MG63 (cell line): Measurements from ENCODE around the gene ALPK3. TPM values are rescaled to one million over a fixed set of nuclear protein-coding genes. Genes with fewer than 3 reads are reported as not detected.

Source experiments
- total RNA-seq: library from RNA; depleted of rRNA; stranded (reverse); fragments of >200 nt; shearing (Covaris generic); gene quantifications from 2 replicates; pipeline ENCODE4 v1.2.3, GENCODE V29; 2014; ENCODE audit warnings: low replicate concordance; rRNA removed

The ALPK3 gene
- total RNA-seq, 1 experiment from 2014 or later = 1.1 TPM

Other genes with a start within 250 kb of the ALPK3 start
- gene ZSCAN2, start 216.3 kb upstream of the ALPK3 start, total RNA-seq = 6.9 and 11.0 TPM in 2 replicates
- gene WDR73, start 163.1 kb upstream of the ALPK3 start, total RNA-seq = 34.2 and 34.3 TPM in 2 replicates
- 0.25 TPM in 1 of 2 replicates, not detected in the other for gene NMB, start 159.2 kb upstream of the ALPK3 start, total RNA-seq
- 294 and 550 TPM in 2 replicates for gene SEC11A, start 101.2 kb upstream of the ALPK3 start, total RNA-seq
- gene ZNF592, start 68.8 kb upstream of the ALPK3 start, total RNA-seq = 2.6 and 4.6 TPM in 2 replicates
- not detected in 2 replicates for gene SLC28A1, start 67.3 kb downstream of the ALPK3 start, total RNA-seq
- 7.9 and 12.5 TPM in 2 replicates for gene PDE8A, start 164.5 kb downstream of the ALPK3 start, total RNA-seq